DLD1 (cell line): ENCODE results near the gene PTPRN2.

Source experiments
- in situ Hi-C: cut with HindIII; loops from 2 replicates; pipeline ENCODE4 v1.10.0; 2017; ENCODE audit warnings: low sequenced_read_pairs

PTPRN2 gene

DNA sequence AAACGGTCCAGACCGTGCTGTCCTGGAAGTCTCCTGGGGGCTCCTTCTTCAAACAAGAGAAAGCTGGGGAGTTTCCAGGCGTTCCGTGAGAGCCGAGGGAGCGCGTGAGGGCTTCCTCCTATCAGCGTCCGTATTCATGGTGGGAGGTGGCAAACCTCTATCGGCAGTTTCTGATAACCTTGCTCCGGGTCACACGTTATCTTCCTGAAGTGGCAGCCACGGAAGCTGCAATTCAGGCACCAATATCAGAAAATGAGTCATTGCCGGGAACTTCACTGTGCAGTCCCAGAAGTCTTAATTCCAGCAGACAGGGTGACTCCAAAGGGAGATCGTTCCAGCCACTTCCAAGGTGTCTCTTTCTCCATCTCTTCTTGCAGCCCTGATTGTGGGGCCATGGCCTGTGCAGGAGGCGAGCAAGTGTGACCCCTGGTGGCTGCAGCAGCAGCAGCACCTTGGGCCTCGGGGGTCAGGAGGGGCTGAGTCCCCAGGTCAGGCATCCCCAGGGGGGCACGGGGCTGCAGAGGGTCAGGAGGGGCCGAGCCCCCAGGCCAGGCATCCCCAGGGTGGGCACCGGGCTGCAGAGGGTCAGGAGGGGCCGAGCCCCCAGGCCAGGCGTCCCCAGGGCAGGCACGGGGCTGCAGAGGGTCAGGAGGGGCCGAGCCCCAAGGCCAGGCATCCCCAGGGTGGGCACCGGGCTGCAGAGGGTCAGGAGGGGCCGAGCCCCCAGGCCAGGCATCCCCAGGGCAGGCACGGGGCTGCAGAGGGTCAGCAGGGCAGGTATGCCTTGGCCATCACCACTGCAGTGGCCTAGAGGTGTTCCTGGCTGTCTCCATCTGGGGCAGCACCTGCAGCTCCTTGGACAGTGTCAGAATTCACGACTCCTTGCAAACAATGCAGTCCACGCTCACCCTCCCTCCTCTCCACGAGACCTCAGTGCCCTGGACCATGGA lies 712.1 kb downstream of the PTPRN2 start:
- in situ Hi-C loops, result no loop called here

DNA sequence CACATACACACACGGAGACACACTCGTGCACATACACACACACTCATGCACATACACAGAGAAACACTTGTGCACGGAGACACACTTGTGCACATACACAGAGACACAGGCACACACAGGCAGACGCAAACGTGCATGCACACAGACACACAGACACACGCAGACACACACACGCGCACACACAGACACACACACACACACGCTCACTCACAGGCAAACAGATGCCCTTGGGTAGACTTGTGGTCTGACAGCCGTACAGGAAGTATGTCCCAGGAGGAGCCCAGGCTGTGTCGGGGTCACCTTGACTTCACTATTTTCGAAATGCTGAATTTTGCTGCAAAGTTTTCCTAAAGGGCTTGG lies 712.8 kb downstream of the PTPRN2 start:
- in situ Hi-C loops, result loop anchor here (5.0 kb wide), 1 partner anchor 37 kb away; no protein-coding TSS in a partner anchor

DNA sequence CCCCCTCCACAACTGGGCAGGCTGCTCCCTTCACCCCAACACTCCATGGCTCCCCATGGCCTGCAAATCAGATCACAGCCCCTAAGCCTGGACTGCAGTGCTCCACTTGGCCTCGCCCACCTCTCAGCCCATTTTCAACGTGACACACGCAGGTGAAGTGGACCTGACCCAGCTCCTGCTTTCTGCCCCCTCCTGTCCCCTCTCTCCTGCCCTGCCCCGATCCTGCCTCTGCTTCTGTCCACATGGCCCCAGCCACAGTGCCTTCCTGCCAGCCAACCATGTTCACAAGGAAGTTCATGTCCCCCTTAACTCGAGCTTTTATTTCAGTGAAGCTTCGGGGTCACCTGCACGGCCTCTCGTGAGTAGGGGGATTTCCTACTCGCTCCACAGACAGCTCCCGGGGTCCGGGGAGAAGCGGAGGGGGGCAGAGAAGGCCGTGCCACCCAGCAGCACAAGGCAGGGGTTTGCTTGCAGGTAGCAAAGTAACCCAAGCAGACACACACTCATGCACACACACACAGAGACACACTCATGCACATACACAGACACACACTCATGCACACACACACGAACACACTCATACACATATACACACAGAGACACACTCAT lies 713.3 kb downstream of the PTPRN2 start:
- in situ Hi-C loops, result loop anchor here (5.0 kb wide), 1 partner anchor 38 kb away; no protein-coding TSS in a partner anchor

DNA sequence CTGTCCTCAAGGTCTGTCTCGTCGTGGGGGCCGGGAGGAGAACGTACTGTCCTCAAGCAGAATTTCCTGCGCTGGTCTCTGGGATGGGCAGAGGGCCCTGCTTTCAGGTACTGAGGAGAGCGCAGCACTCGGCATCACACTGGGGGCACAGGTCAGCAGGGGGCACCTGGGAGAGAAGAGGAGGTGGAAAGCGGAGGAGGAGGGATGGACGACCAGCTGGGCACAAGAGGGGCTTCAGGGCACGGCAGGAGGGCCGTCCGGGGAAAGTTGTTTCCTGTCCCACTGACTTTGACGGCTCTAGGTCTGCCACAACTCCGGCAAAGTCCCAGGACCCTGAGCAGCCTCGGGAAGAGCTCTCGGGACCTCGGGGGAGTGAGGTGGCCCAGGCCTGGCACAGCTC lies 714.0 kb downstream of the PTPRN2 start:
- in situ Hi-C loops, result loop anchor here (5.0 kb wide), 1 partner anchor 39 kb away; no protein-coding TSS in a partner anchor

DNA sequence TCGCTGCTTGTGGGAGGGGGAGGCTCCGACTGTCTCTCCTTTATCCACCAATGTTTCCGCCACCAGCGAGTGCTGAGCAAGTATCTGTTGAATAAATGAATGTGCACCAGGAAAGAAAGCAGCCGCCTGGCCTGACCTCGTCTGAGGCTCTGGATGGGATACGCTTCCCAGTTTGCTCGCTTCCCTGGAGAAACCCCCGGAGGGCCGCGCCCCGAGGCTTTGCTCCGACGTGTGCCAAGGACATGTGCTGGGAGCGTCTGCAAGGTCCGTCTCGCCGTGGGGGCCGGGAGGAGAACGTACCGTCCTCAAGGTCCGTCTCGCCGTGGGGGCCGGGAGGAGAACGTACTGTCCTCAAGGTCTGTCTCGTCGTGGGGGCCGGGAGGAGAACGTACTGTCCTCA lies 714.4 kb downstream of the PTPRN2 start:
- in situ Hi-C loops, result loop anchor here (5.0 kb wide), 1 partner anchor 39 kb away; no protein-coding TSS in a partner anchor

DNA sequence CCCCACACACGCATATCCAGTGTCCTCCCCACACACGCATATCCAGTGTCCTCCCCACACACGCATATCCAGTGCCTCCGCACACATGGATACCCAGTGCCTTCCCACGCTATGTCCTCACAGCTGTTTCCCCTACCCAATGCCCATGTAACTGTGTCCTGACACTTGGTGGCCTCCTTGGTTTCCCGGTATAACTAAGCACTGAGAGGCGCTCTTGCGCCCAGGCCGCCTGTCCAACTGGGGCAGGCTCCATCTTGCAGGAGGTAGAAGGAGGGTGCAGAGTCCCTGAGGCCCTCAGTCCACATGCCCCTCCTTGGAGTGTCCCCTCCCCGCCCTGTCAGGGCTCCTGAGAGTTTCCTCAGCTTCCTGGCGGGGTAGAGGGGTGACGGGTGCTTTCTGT lies 715.2 kb downstream of the PTPRN2 start:
- in situ Hi-C loops, result loop anchor here (5.0 kb wide), 1 partner anchor 40 kb away; no protein-coding TSS in a partner anchor

DNA sequence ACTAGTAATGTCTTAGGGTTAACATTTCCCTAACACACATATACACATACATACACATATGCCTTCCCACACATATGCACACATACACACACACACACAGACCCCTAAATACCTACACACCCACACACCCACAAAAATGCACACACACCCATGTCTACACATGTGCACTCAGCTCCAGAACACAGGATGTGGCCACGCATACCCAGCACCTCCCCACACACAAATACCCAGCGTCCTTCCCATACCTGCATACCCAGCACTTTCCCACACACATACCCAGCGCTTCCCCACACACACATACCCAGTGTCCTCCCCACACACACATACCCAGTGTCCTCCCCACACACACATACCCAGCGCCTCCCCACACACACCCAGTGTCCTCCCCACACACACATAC lies 715.9 kb downstream of the PTPRN2 start:
- in situ Hi-C loops, result loop anchor here (5.0 kb wide), 1 partner anchor 41 kb away; no protein-coding TSS in a partner anchor

DNA sequence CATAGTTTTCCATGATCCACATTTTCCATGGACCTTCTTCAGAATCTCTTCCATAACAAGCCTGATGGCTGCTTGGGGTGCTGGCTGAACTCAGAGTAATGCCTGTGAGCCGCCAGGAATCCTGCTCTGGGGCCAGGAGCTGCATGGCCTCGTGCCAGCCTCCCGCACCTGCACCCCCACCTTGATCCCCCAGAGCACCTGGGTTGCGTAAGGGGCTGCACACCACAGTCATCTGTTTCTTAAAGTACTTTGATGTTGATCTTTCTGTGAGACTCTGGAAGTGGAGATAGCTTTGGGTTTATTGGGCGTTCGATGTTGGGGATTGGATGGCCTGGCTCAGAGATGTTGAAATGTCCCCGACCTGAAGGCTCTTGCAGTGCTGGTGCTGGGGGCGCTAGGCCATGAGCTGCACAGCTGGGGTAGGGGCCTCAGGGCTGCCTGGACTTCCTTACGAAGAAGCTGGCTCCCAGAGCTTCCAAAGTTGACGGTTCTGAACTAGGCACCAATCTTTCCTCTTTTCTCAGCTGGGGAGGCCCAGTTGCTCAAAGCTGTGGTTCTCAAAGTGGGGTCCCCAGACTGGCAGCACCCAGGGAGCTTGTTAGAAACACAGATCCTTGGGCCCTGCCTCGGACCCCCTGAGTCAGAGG lies 716.9 kb downstream of the PTPRN2 start:
- in situ Hi-C loops, result loop anchor here (5.0 kb wide), 1 partner anchor 42 kb away; no protein-coding TSS in a partner anchor

DNA sequence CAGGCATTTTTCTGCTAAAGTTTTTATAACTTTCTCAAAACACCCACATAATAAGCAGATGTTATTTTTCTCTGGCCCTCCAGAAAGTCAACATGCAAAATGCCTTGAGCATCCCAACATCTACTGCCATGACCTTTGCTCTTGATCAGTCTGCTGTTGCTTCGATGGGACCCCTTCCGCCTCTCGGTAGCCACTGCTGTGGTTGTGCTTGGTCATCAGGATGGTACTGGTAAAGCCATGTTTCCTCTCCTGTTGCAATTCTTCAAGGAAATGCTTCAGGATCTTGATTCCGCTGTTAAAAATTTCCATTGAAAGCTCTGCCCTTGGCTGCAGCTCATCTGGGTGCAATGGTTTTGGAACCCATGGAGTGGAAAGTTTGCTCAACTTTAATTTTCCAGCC lies 717.8 kb downstream of the PTPRN2 start:
- in situ Hi-C loops, result loop anchor here (5.0 kb wide), 1 partner anchor 43 kb away; no protein-coding TSS in a partner anchor

DNA sequence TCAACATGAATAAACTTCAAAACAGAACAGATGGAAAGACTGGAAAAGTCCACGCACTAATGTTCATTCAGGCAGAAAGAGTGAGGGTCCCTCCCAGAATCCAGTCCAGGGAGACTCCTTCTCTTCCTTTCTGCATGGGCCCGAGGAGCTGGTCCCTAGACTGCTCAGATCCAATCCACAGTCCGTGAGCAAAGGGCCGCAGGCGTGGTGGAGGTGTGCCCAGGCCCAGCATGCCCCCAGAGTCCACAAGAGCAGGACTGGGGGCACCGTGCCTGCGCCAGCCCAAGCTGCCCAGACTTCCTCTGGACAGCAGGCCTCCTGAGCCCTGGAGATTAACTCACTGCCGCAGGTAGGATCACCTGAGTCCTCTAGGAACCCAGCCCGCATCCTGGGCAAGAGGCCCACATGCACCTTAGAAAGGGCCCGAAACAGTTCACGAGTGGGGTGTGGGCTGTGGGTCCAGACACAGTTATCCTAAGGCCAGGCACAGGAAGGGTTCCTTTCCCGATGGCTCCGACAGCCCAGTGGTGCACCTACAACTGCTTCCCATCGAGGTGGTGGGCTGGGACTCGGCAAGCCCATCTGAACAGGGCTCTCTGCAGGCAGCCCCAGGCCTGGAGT lies 719.8 kb downstream of the PTPRN2 start:
- in situ Hi-C loops, result no loop called here

DNA sequence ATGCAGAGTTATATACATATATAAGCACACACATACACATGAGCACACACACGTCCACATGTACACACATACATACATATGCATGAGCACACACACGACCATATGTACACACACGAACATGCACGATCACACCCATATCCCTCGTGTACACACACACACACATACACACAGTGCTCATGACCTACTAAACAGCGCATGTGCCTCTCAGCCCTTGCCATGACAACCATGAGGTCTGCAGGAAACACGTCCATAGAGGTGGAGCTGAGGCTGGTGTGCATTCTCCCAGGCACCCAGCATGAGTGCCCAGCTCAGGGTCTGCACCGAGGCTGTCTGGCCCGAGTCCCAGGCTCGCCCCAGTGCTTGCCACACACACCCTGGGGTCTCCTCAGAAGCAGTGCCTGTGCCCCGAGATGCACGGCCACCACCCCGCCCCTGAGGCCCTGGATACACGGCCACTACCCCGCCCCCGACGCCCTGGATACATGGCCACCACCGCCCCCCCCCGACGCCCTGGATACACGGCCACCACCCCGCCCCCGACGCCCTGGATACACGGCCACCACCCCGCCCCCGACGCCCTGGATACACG lies 721.2 kb downstream of the PTPRN2 start:
- in situ Hi-C loops, result no loop called here

DNA sequence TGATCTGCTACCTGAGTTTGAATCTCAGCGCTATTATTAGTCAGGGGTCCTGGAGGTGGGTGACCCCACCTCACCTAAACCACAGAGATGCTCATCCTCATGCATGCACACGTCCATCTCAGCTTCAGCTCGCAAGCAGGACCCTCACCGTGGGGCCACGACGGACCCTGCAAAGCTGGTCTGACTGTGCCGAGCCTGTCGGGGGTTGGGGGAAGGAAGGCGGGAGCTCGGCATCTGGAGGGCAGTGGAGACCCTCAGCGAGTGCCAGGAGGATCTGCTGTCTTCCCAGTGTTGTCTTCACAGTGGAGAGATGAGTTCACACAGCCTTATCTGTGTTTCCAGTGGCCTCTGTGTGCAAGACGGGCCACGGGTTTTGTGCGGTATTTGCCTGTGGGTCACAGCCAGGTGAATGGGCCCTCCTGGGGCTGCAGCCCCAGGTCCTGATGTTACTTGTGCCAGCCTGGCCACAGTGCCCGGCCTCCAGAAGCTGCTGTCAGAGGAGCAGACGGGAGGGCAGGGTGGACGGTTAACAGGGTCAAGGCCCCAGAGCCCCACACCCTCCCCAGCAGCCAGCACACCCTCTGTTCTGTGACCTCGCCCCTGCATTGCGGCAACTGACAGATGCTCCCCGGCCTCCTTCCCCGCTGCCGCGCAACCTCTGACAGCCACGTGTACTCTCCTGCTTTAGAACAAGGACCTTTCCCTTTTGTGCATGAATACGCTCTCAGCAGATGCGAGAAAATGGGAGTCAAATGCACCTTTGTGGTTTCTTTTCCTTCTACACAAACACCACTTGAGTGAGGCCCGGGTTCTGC lies 722.1 kb downstream of the PTPRN2 start:
- in situ Hi-C loops, result no loop called here

DNA sequence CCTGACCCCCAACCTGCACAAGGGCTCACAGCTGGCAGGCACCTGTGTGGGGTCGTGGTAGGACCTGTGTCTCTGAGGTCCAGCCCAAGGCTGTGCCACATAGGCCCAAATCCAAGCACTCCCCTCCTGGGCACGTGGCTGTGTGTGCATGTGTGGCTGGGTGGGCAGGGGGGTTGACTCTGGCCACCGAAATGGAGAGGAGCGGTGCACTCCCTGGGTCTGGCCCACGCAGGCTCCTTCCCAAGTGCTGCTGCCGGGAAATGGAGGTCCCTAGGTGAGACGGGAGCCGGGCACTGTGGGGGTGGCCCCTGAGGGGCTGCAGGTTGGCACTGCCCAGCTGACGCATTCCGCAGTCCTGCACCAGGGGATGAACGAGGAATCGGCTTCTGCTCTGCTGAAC lies 722.7 kb downstream of the PTPRN2 start:
- in situ Hi-C loops, result no loop called here

DNA sequence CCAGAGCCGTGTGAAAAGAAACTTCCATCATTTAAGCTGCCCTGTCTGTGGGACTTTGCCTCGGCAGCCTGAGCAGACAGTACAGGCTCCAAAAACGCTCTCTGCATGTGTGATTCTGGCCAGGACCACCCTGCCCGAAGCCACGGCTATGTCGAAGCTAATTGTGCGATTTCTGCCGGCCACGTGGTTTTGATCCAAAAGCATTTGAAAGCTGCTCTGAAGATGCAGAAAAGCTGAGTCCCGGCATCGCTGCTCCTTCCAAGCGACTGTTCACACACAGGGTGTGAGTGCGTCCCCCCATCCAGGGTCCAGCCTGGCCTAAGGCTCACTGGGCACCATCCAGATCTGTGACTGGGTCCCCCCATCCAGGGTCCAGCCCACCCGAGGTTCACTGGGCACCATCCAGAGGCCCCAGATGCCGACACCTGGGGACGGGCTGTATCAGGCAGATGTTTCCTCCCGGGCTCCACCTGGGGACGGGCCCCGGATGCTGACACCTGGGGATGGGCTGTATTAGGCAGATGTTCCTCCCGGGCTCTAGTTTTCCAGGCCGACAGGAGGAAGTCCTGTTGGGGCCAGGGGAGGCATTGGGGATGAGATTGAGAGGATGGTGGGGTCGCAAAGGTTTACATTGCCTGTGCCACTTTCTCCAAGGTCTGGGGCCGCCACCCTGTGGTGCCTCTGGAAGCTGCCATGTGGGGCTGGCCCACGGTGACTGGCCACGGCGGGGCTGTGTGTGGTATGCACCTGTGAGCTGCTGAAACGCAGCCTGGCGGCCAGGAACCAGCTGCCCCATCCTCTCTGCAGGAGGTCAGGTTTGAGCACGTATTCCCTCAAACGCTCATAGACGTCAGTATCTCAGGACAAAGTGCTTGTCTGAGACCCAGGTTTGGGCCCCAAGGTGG lies 723.5 kb downstream of the PTPRN2 start:
- in situ Hi-C loops, result no loop called here

DNA sequence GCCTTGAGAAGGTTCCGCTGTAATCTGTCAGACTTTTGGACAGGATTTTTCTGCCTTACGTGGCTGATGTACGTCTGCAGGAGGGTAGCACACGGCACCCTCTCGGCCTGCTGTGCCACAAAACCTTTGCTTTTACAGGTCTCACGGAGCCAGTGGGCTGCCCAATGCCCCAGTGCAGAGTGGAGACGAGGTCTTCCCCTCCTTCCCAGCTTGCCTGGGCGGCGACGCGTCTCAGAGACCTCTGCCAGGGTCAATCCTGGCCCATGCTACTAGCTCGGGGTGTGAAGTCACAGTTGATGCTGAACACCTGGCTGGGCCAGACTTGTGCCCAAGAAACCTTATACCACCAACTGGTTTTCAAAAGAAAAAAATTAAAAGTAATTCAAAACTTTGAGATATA lies 724.4 kb downstream of the PTPRN2 start:
- in situ Hi-C loops, result no loop called here

DNA sequence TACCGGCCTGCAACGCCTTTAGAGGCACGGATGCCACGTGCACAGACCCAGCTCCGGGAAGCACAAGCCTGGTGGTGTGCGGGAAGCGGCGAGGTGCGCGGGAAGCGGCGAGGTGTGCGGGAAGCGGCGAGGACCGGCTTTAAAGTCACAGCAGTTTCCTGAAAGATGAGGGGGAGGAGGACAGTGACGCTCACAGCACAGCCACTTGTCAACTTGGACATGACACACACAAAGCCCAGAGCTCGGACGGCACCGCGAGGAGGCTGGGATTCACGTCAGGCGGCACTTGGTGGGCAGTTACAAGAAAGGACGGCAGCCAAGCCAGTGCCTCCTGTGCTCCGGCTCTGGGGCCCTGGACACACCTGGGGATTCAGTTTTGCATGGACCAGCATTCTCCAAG lies 724.9 kb downstream of the PTPRN2 start:
- in situ Hi-C loops, result no loop called here

DNA sequence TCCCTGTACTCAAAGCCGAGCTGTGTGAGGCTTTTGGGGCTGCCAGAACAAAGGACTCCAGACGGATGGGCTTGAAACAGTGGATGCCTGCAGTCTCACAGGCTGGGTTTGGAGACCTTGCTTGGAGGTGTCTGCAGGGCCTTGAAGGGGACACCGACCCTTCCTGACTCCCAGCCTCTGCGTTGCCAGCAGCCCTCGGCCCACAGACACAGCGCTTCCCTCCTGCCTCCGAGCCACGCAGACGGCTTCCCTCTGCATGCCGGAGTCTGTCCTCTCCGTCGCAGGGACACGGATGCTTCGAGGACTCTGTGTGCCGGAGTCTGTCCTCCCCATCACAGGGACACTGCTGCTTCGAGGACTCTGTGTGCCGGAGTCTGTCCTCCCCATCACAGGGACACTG lies 726.1 kb downstream of the PTPRN2 start:
- in situ Hi-C loops, result no loop called here

DNA sequence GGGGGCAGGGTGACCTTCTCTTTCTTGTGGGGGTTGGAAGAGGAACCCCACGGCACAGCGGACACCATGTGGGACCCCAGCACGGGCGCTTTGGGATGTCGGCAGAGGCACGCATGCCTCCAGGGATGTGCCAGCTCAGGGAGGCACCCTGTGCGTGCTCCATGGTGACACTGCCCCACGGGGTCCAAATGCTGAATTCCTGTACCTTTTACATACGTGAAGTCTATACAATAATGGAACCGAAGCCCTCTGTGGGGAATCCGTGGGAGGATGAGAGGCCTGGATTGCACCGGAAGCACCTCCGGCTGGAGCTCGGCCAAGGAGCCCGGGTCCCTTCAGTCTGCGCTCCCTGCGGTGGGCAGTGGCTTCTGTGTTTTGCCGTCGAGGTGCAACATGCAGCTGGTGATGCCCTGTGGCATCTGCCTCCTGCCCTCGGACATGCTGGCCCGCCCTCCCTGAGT lies 726.6 kb downstream of the PTPRN2 start:
- in situ Hi-C loops, result no loop called here

DNA sequence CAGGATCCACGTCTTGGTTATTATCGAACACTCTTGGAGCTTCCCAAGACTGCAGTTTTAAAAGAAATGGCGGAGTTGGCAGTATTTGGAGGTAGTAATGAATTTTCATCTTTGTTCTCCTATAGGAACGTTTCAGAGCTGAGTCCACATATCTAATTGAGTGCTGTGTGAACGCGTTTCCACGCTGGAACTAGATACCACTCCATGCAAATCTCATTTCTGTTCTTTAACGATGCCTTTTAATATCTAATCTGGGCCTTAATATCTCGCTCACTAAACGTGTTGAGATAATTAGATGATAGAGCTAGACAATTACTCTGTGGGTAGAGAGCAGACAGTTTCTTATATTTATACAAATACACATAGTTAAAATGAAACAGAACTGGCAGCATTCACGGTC lies 727.2 kb downstream of the PTPRN2 start:
- in situ Hi-C loops, result no loop called here
